Psoas muscle (tissue), 8 donors: Measurements from ENCODE around the gene SS18. TPM values are rescaled to one million over a fixed set of nuclear protein-coding genes. Genes with fewer than 3 reads are reported as not detected.

Experiments used
- ATAC-seq, 4 donors: fragments of 200-7000 bp; cut with Tn5 transposase; one replicate each; pipeline ENCODE4 v1.9.1; 2020; ENCODE audit warnings: moderate library complexity in 3 of 4, mild to moderate bottlenecking in 2 of 4
- DNase-seq, 2 donors: peaks; one replicate each; pipeline ENCODE4 v3.0.0-alpha.2; 2020
- H3K27ac ChIP-seq: fragments of 200-600 bp; one replicate; pipeline ENCODE4 v1.8.0; 2022
- H3K27me3 ChIP-seq, 3 donors: fragments of 200-600 bp in 1 of 3; one replicate each; pipeline versions ENCODE4 v1.6.1 to v1.8.0; 2013 to 2022; ENCODE audit warnings: low read length in 2 of 3, mild to moderate bottlenecking in 2 of 3, moderate library complexity in 1 of 3; ENCODE audit not compliant: insufficient read depth in 3 of 3
- H3K36me3 ChIP-seq, 2 donors: fragments of 200-600 bp in 1 of 2; one replicate each; pipeline versions ENCODE4 v1.6.1 to v1.8.0; 2013 to 2022; ENCODE audit warnings: low read depth in 1 of 2, mild to moderate bottlenecking in 1 of 2, moderate library complexity in 1 of 2; ENCODE audit not compliant: insufficient read depth in 1 of 2
- H3K4me1 ChIP-seq: fragments of 200-600 bp; one replicate; pipeline ENCODE4 v1.8.0; 2022
- H3K4me3 ChIP-seq: fragments of 200-600 bp; one replicate; pipeline ENCODE4 v1.8.0; 2022; ENCODE audit warnings: mild to moderate bottlenecking
- H3K9me3 ChIP-seq: fragments of 200-600 bp; one replicate; pipeline ENCODE4 v1.8.0; 2022
- WGBS, 3 donors: extraction: QIAGEN DNeasy Blood & Tissue Kit; methylation state at CpG; one replicate each; pipeline versions ENCODE4 v1.1.6 to v1.1.7; 2013; 5-methylcytosine and 5-hydroxymethylcytosine counted together
- intact Hi-C, 2 donors: fragments of 100-400 bp; cut with DNase I; formaldehyde crosslinking; loops; one replicate each; pipeline versions ENCODE4 v1.11.0 to v1.14.2; 2022
- polyA plus RNA-seq, 3 donors: library from polyadenylated mRNA; stranded (reverse); fragments of 200-250 nt; gene quantifications; one replicate each; pipeline ENCODE4 v1.2.3, GENCODE V29; 2013
- total RNA-seq, 4 donors: library from RNA; stranded (reverse); fragmentation: NEBNext Ultra II Directional in 2 of 4; extraction: Animal tissue kit (Norgen Biotek cat#: 25700) in 2 of 4; gene quantifications; one replicate each; pipeline versions ENCODE4 v1.2.1 to v1.2.4, GENCODE V29; 2021 to 2023
- TF ChIP-seq, protein P1 (sequence below): fragments of 200-600 bp; IDR thresholded peaks from one replicate; pipeline ENCODE4 v1.8.0; 2022; ENCODE audit warnings: antibody characterized with exemption
- donor health status: healthy with polysubstance abuse.
- donor health status: DM: no; HTN: no; CAD: no; lungs with moderate emphysema.
- donor health status: Bipolar disorder and iron deficiency.
- donor health status: healthy.
- donor health status: DM: yes; HTN: yes; CAD: no.
- donor health status: DM: no; HTN: no; CAD: no.
- donor health status: DM: no; HTN: no; CAD: no.
- donor health status: DM: yes; HTN: yes; CAD: no.

Gene SS18
- total and polyA plus RNA-seq, 7 donors = 8.4 to 17.3 (median 12.7) TPM

- ATAC-seq (no peak), DNase-seq (no peak)
- TF ChIP-seq, protein P1, sequence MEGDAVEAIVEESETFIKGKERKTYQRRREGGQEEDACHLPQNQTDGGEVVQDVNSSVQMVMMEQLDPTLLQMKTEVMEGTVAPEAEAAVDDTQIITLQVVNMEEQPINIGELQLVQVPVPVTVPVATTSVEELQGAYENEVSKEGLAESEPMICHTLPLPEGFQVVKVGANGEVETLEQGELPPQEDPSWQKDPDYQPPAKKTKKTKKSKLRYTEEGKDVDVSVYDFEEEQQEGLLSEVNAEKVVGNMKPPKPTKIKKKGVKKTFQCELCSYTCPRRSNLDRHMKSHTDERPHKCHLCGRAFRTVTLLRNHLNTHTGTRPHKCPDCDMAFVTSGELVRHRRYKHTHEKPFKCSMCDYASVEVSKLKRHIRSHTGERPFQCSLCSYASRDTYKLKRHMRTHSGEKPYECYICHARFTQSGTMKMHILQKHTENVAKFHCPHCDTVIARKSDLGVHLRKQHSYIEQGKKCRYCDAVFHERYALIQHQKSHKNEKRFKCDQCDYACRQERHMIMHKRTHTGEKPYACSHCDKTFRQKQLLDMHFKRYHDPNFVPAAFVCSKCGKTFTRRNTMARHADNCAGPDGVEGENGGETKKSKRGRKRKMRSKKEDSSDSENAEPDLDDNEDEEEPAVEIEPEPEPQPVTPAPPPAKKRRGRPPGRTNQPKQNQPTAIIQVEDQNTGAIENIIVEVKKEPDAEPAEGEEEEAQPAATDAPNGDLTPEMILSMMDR = no peak
- H3K9me3 ChIP-seq = no peaks in the 10 kb centered on the region
- H3K27me3 ChIP-seq = no peaks in the 10 kb centered on the region
- no peak overlapping the region for H3K27ac ChIP-seq
- intact Hi-C loops = no loop called here
- H3K36me3 ChIP-seq = peaks cover 0 to 64% of the 10 kb centered on the region in 2 donors
- no peaks in the 10 kb centered on the region for H3K4me1 ChIP-seq
- no peak overlapping the region for H3K4me3 ChIP-seq
These were observed 53.8 kb downstream of the SS18 start for GRCh38 chr18:26036635-26037034.

GRCh38 chr18:26034850-26035497, 55.4 kb downstream of the SS18 start:
- Histone ChIP-seq H3K36me3 (peaks cover 0 to 80% of the 10 kb centered on the region in 2 donors), H3K27ac (no peak overlapping the region), H3K4me3 (no peak overlapping the region), H3K27me3 (no peaks in the 10 kb centered on the region), H3K9me3 (no peaks in the 10 kb centered on the region), H3K4me1 (no peaks in the 10 kb centered on the region)
- ATAC-seq (no peak), DNase-seq (no peak)
- intact Hi-C loops = no loop called here
- TF ChIP-seq, protein P1 = no peak
- WGBS, 3 donors = 88 to 94% (median 92%) methylated on average over 5 of the region's 5 CpGs

GRCh38 chr18:26022585-26022984, 67.8 kb downstream of the SS18 start:
- H3K4me1 ChIP-seq = no peaks in the 10 kb centered on the region
- no peaks in the 10 kb centered on the region for H3K27me3 ChIP-seq
- H3K4me3 ChIP-seq = no peak overlapping the region
- intact Hi-C loops = no loop called here
- H3K36me3 ChIP-seq = peaks cover 0 to 76% of the 10 kb centered on the region in 2 donors
- TF ChIP-seq, protein P1 = no peak
- WGBS, 3 donors = 95 to 100% (median 96%) methylated on average over 1 of the region's 1 CpG
- DNase-seq = no peak
- no peak for ATAC-seq
- no peak overlapping the region for H3K27ac ChIP-seq
- H3K9me3 ChIP-seq = no peaks in the 10 kb centered on the region

GRCh38 chr18:26021061-26021754, 69.2 kb downstream of the SS18 start:
- H3K27ac ChIP-seq = no peak overlapping the region
- H3K9me3 ChIP-seq = no peaks in the 10 kb centered on the region
- 91 to 95% (median 94%) methylated on average over 3 of the region's 3 CpGs for WGBS, 3 donors
- ATAC-seq (no peak), DNase-seq (no peak)
- H3K27me3 ChIP-seq = no peaks in the 10 kb centered on the region
- H3K4me1 ChIP-seq = no peaks in the 10 kb centered on the region
- intact Hi-C loops = no loop called here
- TF ChIP-seq, protein P1 = no peak
- no peak overlapping the region for H3K4me3 ChIP-seq
- peaks cover 0 to 83% of the 10 kb centered on the region in 2 donors for H3K36me3 ChIP-seq
